ENCODE results near the gene ICOS. TPM values are rescaled to one million over a fixed set of nuclear protein-coding genes. Genes with fewer than 3 reads are reported as not detected.

ICOS gene
- total and polyA plus RNA-seq, 2 donors (not counting 1 experiment from before 2014, with no cell fraction given), result not detected

DNA sequence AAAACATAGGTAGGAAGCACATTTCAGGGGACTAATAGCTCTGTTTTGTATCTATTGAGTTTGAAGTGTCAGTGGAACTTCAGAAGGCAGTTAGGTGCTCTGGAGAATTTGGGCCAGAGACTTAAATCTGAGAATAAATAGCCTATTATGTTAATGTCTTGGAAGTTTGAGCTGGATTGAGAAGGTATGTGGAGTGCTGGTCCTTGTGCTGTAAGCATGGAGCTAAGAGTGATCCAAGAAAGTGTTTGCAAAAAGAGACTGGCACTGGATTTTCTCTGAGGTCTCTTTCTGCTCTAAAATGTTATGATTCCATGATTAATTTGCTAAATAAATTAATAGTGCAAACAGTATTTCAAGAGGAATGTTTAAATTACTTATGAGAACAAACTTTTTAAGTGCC lies 63.3 kb downstream of the ICOS start:
- H3K4me2 ChIP-seq (ENCODE audit: extremely low read depth, insufficient read depth, low read length), result no peak overlapping the region
- DNase-seq (ENCODE audit: low read depth in 2 of 2), result no peak
- no peaks in the 10 kb centered on the region for H3K27me3 ChIP-seq (ENCODE audit: control insufficient read depth, insufficient read depth, low read length)
- no peaks in the 10 kb centered on the region for H4K20me1 ChIP-seq (ENCODE audit: control insufficient read depth, extremely low read depth, insufficient read depth, low read length)
- no peaks in the 10 kb centered on the region for H3K36me3 ChIP-seq (ENCODE audit: control insufficient read depth, insufficient read depth, low read length)
- no peak overlapping the region for H3K27ac ChIP-seq (ENCODE audit: insufficient read depth, low read length)
- no peaks in the 10 kb centered on the region for H3K9me3 ChIP-seq (ENCODE audit: control insufficient read depth, insufficient read depth, low read depth, low read length)
- H3K79me2 ChIP-seq (ENCODE audit: control insufficient read depth, insufficient read depth, low read length), result no peaks in the 10 kb centered on the region
- H3K4me1 ChIP-seq (ENCODE audit: control insufficient read depth, extremely low read depth, insufficient read depth, low read length), result no peaks in the 10 kb centered on the region
- TF ChIP-seq EZH2 (IDR thresholded peaks at IDR 0.05; ENCODE audit: low read length, missing control alignments), result no peak
- TF ChIP-seq, protein P1, sequence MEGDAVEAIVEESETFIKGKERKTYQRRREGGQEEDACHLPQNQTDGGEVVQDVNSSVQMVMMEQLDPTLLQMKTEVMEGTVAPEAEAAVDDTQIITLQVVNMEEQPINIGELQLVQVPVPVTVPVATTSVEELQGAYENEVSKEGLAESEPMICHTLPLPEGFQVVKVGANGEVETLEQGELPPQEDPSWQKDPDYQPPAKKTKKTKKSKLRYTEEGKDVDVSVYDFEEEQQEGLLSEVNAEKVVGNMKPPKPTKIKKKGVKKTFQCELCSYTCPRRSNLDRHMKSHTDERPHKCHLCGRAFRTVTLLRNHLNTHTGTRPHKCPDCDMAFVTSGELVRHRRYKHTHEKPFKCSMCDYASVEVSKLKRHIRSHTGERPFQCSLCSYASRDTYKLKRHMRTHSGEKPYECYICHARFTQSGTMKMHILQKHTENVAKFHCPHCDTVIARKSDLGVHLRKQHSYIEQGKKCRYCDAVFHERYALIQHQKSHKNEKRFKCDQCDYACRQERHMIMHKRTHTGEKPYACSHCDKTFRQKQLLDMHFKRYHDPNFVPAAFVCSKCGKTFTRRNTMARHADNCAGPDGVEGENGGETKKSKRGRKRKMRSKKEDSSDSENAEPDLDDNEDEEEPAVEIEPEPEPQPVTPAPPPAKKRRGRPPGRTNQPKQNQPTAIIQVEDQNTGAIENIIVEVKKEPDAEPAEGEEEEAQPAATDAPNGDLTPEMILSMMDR (conservative IDR thresholded peaks at IDR 0.05 in 1 of 2, IDR thresholded peaks at IDR 0.05 in 1 of 2; ENCODE audit: low read depth in 1 of 2, low read length in 2 of 2), result no peak
- no peak overlapping the region for H2AFZ ChIP-seq (ENCODE audit: low read length)
- no peak overlapping the region for H3K9ac ChIP-seq (ENCODE audit: insufficient read depth, low read length)
- no peak overlapping the region for H3K4me3 ChIP-seq (replicated peaks in 1 of 4; ENCODE audit: control extremely low read depth in 1 of 4, insufficient read depth in 1 of 4, low read depth in 3 of 4, low read length in 4 of 4)

DNA sequence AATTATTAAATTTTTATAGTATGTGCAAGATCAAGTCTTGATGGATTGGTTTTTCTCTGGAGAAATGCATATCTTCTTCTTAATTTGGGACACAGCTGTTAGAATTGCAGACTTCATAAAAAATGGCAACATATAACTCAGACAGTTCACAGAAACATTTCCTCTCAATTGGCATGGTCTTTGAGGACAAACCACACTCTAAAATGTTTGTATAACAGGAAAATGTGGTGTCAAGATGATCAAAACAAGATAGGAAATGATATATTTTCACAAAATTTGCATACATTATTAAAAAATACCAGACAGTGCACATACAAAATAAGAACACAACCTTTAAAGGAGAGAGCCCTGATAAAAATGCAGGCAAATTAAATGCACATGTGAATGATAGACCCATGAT lies 63.9 kb downstream of the ICOS start:
- no peaks in the 10 kb centered on the region for H3K36me3 ChIP-seq (ENCODE audit: control insufficient read depth, insufficient read depth, low read length)
- no peaks in the 10 kb centered on the region for H4K20me1 ChIP-seq (ENCODE audit: control insufficient read depth, extremely low read depth, insufficient read depth, low read length)
- no peak overlapping the region for H3K27ac ChIP-seq (ENCODE audit: insufficient read depth, low read length)
- TF ChIP-seq, protein P1 (conservative IDR thresholded peaks at IDR 0.05 in 1 of 2, IDR thresholded peaks at IDR 0.05 in 1 of 2; ENCODE audit: low read depth in 1 of 2, low read length in 2 of 2), result no peak
- no peak for TF ChIP-seq EZH2 (IDR thresholded peaks at IDR 0.05; ENCODE audit: low read length, missing control alignments)
- H3K9ac ChIP-seq (ENCODE audit: insufficient read depth, low read length), result no peak overlapping the region
- H3K27me3 ChIP-seq (ENCODE audit: control insufficient read depth, insufficient read depth, low read length), result no peaks in the 10 kb centered on the region
- H3K4me2 ChIP-seq (ENCODE audit: extremely low read depth, insufficient read depth, low read length), result no peak overlapping the region
- no peaks in the 10 kb centered on the region for H3K4me1 ChIP-seq (ENCODE audit: control insufficient read depth, extremely low read depth, insufficient read depth, low read length)
- no peak overlapping the region for H2AFZ ChIP-seq (ENCODE audit: low read length)
- H3K9me3 ChIP-seq (ENCODE audit: control insufficient read depth, insufficient read depth, low read depth, low read length), result no peaks in the 10 kb centered on the region
- no peak for DNase-seq (ENCODE audit: low read depth in 2 of 2)
- H3K79me2 ChIP-seq (ENCODE audit: control insufficient read depth, insufficient read depth, low read length), result no peaks in the 10 kb centered on the region
- H3K4me3 ChIP-seq (replicated peaks in 1 of 4; ENCODE audit: control extremely low read depth in 1 of 4, insufficient read depth in 1 of 4, low read depth in 3 of 4, low read length in 4 of 4), result no peak overlapping the region

DNA sequence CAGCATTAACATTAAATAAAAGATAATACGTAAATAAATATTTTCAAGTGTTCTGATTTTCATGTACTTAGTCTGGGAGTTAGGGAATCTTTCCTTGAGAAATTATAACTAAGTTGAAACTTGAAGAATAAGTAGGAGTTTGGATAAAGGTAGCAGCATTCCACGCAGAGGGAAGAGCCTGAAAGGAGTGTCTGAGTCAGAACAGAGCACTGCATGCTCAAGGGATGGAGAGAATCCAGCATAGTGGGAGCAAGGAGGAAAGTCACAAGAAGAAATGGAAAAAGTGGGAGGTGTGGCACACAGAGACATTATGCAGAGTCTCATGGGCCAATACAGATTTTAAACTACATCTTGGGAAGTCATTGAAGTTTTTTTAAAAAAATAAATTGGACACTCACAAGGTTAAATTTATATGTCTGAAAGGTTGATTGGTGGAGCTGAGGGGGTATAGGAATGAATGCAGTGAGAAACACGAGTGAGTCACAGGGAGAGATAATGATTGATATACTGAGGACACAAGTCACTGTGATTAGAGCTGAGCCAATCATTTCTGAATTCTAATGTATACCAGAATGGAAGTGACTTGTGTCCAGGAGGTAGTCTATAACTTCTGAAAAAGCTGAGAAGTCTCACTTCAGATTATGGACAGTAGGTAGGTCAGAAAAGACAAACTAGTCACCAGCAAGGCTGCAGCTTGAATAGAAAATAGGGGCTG lies 66.9 kb downstream of the ICOS start:
- no peaks in the 10 kb centered on the region for H4K20me1 ChIP-seq (ENCODE audit: control insufficient read depth, extremely low read depth, insufficient read depth, low read length)
- H3K4me3 ChIP-seq (replicated peaks in 1 of 4; ENCODE audit: control extremely low read depth in 1 of 4, insufficient read depth in 1 of 4, low read depth in 3 of 4, low read length in 4 of 4), result no peak overlapping the region
- no peaks in the 10 kb centered on the region for H3K9me3 ChIP-seq (ENCODE audit: control insufficient read depth, insufficient read depth, low read depth, low read length)

More for the DNA sequence above, 66.9 kb downstream of the ICOS start:
- TF ChIP-seq, protein P1 (conservative IDR thresholded peaks at IDR 0.05 in 1 of 2, IDR thresholded peaks at IDR 0.05 in 1 of 2; ENCODE audit: low read depth in 1 of 2, low read length in 2 of 2), result no peak
- TF ChIP-seq EZH2 (IDR thresholded peaks at IDR 0.05; ENCODE audit: low read length, missing control alignments), result no peak
- Histone ChIP-seq H3K9ac (ENCODE audit: insufficient read depth, low read length) (no peak overlapping the region), H3K4me1 (ENCODE audit: control insufficient read depth, extremely low read depth, insufficient read depth, low read length) (no peaks in the 10 kb centered on the region), H3K79me2 (ENCODE audit: control insufficient read depth, insufficient read depth, low read length) (no peaks in the 10 kb centered on the region), H3K4me2 (ENCODE audit: extremely low read depth, insufficient read depth, low read length) (no peak overlapping the region), H3K36me3 (ENCODE audit: control insufficient read depth, insufficient read depth, low read length) (no peaks in the 10 kb centered on the region), H3K27me3 (ENCODE audit: control insufficient read depth, insufficient read depth, low read length) (no peaks in the 10 kb centered on the region), H2AFZ (ENCODE audit: low read length) (no peak overlapping the region), H3K27ac (ENCODE audit: insufficient read depth, low read length) (no peak overlapping the region)
- DNase-seq (ENCODE audit: low read depth in 2 of 2), result no peak

All from fibroblast of lung (primary cell).